H9 (cell line): Measurements from ENCODE around the gene TSPEAR. TPM values are rescaled to one million over a fixed set of nuclear protein-coding genes. Genes with fewer than 3 reads are reported as not detected.

ENCODE experiments used
- DNase-seq: peaks from one replicate; pipeline ENCODE4 v3.0.0-alpha.2; 2017
- H2AFZ ChIP-seq: one replicate; pipeline ENCODE4 v1.6.1; 2013; ENCODE audit warnings: mild to moderate bottlenecking, low read length, control low read depth, moderate library complexity
- H2AK5ac ChIP-seq: 2 replicates; pipeline ENCODE4 v1.6.1; 2013; ENCODE audit warnings: low read length, control low read depth, mixed read lengths; ENCODE audit not compliant: insufficient read length
- H2BK120ac ChIP-seq: one replicate; pipeline ENCODE4 v1.6.1; 2013; ENCODE audit warnings: low read depth, mild to moderate bottlenecking, low read length, control low read depth, inconsistent platforms; ENCODE audit not compliant: poor library complexity, severe bottlenecking
- H2BK12ac ChIP-seq: 2 replicates; pipeline ENCODE4 v1.6.1; 2013; ENCODE audit warnings: low read length, control low read depth, mixed read lengths, low read depth; ENCODE audit not compliant: insufficient read length
- H2BK15ac ChIP-seq: 2 replicates; pipeline ENCODE4 v1.6.1; 2013; ENCODE audit warnings: low read depth, low read length, control low read depth
- H2BK20ac ChIP-seq: one replicate; pipeline ENCODE4 v1.6.1; 2013; ENCODE audit warnings: low read depth, mild to moderate bottlenecking, low read length, control low read depth, inconsistent platforms; ENCODE audit not compliant: poor library complexity, severe bottlenecking
- H2BK5ac ChIP-seq: 2 replicates; pipeline ENCODE4 v1.6.1; 2013; ENCODE audit warnings: low read length, control low read depth, mixed read lengths; ENCODE audit not compliant: insufficient read length
- H3K14ac ChIP-seq: 2 replicates; pipeline ENCODE4 v1.6.1; 2013; ENCODE audit warnings: low read length, control low read depth; ENCODE audit not compliant: insufficient read depth
- H3K18ac ChIP-seq: 2 replicates; pipeline ENCODE4 v1.6.1; 2013; ENCODE audit warnings: low read depth, mild to moderate bottlenecking, mixed read lengths, low read length, control low read depth; ENCODE audit not compliant: insufficient read length
- H3K23ac ChIP-seq: 2 replicates; pipeline ENCODE4 v1.6.1; 2013; ENCODE audit warnings: low read length, control low read depth, mixed read lengths, low read depth; ENCODE audit not compliant: insufficient read length
- H3K23me2 ChIP-seq: 2 replicates; pipeline ENCODE4 v1.6.1; 2013; ENCODE audit warnings: low read depth, mild to moderate bottlenecking, mixed read lengths, low read length, control low read depth; ENCODE audit not compliant: insufficient read length, poor library complexity, severe bottlenecking
- H3K27ac ChIP-seq: 2 replicates; pipeline ENCODE4 v1.5.1; 2013; ENCODE audit warnings: low read length, control low read depth, mixed read lengths, low read depth; ENCODE audit not compliant: insufficient read length
- H3K27me3 ChIP-seq: 2 replicates; pipeline ENCODE4 v1.6.1; 2013; ENCODE audit warnings: low read length, control low read depth, inconsistent platforms; ENCODE audit not compliant: insufficient read depth
- H3K4ac ChIP-seq: 2 replicates; pipeline ENCODE4 v1.6.1; 2013; ENCODE audit warnings: low read depth, mild to moderate bottlenecking, control low read depth, inconsistent platforms, low read length, moderate library complexity
- H3K4me1 ChIP-seq: 2 replicates; pipeline ENCODE4 v1.6.1; 2013; ENCODE audit warnings: low read length, control low read depth, inconsistent platforms; ENCODE audit not compliant: insufficient read depth
- H3K4me2 ChIP-seq: 2 replicates; pipeline ENCODE4 v1.6.1; 2013; ENCODE audit warnings: low read length, control low read depth, mixed read lengths; ENCODE audit not compliant: insufficient read length, insufficient read depth
- H3K56ac ChIP-seq: 2 replicates; pipeline ENCODE4 v1.6.1; 2013; ENCODE audit warnings: low read depth, mild to moderate bottlenecking, mixed read lengths, low read length, control low read depth; ENCODE audit not compliant: insufficient read length
- H3K79me1 ChIP-seq: 2 replicates; pipeline ENCODE4 v1.6.1; 2013; ENCODE audit warnings: low read depth, mild to moderate bottlenecking, moderate library complexity, low read length, control low read depth, inconsistent platforms; ENCODE audit not compliant: insufficient read depth, poor library complexity, severe bottlenecking
- H3K79me2 ChIP-seq: 2 replicates; pipeline ENCODE4 v1.6.1; 2013; ENCODE audit warnings: low read length, control low read depth, inconsistent platforms; ENCODE audit not compliant: insufficient read depth
- H3K9ac ChIP-seq: 2 replicates; pipeline ENCODE4 v1.6.1; 2013; ENCODE audit warnings: low read length, control low read depth, mixed read lengths; ENCODE audit not compliant: insufficient read length; ENCODE audit errors: extremely low read depth
- H3K9me3 ChIP-seq: one replicate; pipeline ENCODE4 v1.6.1; 2013; ENCODE audit warnings: low read depth, low read length, inconsistent platforms; ENCODE audit not compliant: control insufficient read depth
- H3T11ph ChIP-seq: one replicate; pipeline ENCODE4 v1.6.1; 2013; ENCODE audit warnings: mild to moderate bottlenecking, low read length, control low read depth, inconsistent platforms
- H4K20me1 ChIP-seq: one replicate; pipeline ENCODE4 v1.6.1; 2013; ENCODE audit not compliant: control insufficient read depth, insufficient read length, insufficient read depth
- H4K5ac ChIP-seq: 2 replicates; pipeline ENCODE4 v1.6.1; 2013; ENCODE audit warnings: low read depth, mild to moderate bottlenecking, mixed read lengths, low read length, control low read depth; ENCODE audit not compliant: insufficient read length
- H4K8ac ChIP-seq: replicated peaks from 2 replicates; pipeline ENCODE4 v1.6.1; 2013; ENCODE audit warnings: low read length, control low read depth, mixed read lengths, low read depth; ENCODE audit not compliant: insufficient read length
- H4K91ac ChIP-seq: 2 replicates; pipeline ENCODE4 v1.6.1; 2013; ENCODE audit warnings: low read depth, mild to moderate bottlenecking, moderate library complexity, mixed read lengths, low read length, control low read depth; ENCODE audit not compliant: insufficient read length
- H3K27ac Mint-ChIP-seq, 3 experiments: 2 replicates in 2 of 3; 3 replicates in 1 of 3; pipeline ENCODE4 v1.8.0; 2020 to 2021; ENCODE audit warnings: mixed read lengths in 3 of 3, mild to moderate bottlenecking in 1 of 3, moderate library complexity in 1 of 3
- H3K27me3 Mint-ChIP-seq: 2 replicates; pipeline ENCODE4 v1.8.0; 2021; ENCODE audit warnings: low read depth, mild to moderate bottlenecking, moderate library complexity, mixed read lengths
- H3K36me3 Mint-ChIP-seq, 3 experiments: 2 replicates in 2 of 3; 3 replicates in 1 of 3; pipeline ENCODE4 v1.8.0; 2020 to 2021; ENCODE audit warnings: low read depth in 3 of 3, mixed read lengths in 3 of 3; ENCODE audit not compliant: insufficient read depth in 1 of 3
- H3K4me1 Mint-ChIP-seq, 2 experiments: 2 replicates each; pipeline ENCODE4 v1.8.0; 2020; ENCODE audit warnings: mixed read lengths in 2 of 2
- H3K4me3 Mint-ChIP-seq, 2 experiments: 2 replicates in 1 of 2; 3 replicates in 1 of 2; pipeline ENCODE4 v1.8.0; 2020 to 2021; ENCODE audit warnings: mild to moderate bottlenecking in 2 of 2, mixed read lengths in 2 of 2, moderate library complexity in 1 of 2
- H3K9me3 Mint-ChIP-seq, 2 experiments: 2 replicates in 1 of 2; 3 replicates in 1 of 2; pipeline ENCODE4 v1.8.0; 2020; ENCODE audit warnings: mild to moderate bottlenecking in 2 of 2, mixed read lengths in 2 of 2, moderate library complexity in 1 of 2
- WGBS: extraction: QIAGEN DNeasy Blood & Tissue Kit; methylation state at CpG from one replicate; pipeline ENCODE4 v1.1.7; 2013; ENCODE audit warnings: missing lambda C conversion rate, low lambda C conversion rate, mixed read lengths; ENCODE audit not compliant: insufficient read length; ENCODE audit errors: extremely low coverage; 5-methylcytosine and 5-hydroxymethylcytosine counted together
- total RNA-seq: library from RNA; stranded (reverse); gene quantifications from 2 replicates; pipeline ENCODE4 v1.2.1, GENCODE V29; 2021
- TF ChIP-seq, protein P1 (sequence below): fragments of 200-600 bp; sonication (generic); conservative IDR thresholded peaks from 3 replicates; pipeline ENCODE4 v1.8.0; 2021; ENCODE audit warnings: antibody characterized with exemption, mild to moderate bottlenecking

The TSPEAR gene
- total RNA-seq, 1 experiment from 2014 or later = 1.3 TPM

GRCh38 chr21:44742418-44743153, 31.2 kb upstream of the TSPEAR start:
- Mint-ChIP-seq H3K9me3 (peaks cover 14 to 30% of the 10 kb centered on the region in 2 experiments), H3K36me3 (peaks cover 4 to 10% (median 6%) of the 10 kb centered on the region in 3 experiments; a peak in 6 of 7 replicates), H3K4me1 (peaks cover 27 to 32% of the 10 kb centered on the region in 2 experiments), H3K4me3 (no peak overlapping the region), H3K27ac (no peak overlapping the region), H3K27me3 (peaks cover 8% of the 10 kb centered on the region)
- Histone ChIP-seq H3K18ac (no peak overlapping the region), H2BK20ac (no peak overlapping the region), H4K5ac (no peak overlapping the region), H3K4me2 (no peak overlapping the region), H3K27ac (no peak overlapping the region), H2BK15ac (no peak overlapping the region), H3K14ac (no peak overlapping the region), H2BK120ac (no peak overlapping the region), H3T11ph (no peak overlapping the region), H3K27me3 (no peaks in the 10 kb centered on the region), H3K79me1 (no peaks in the 10 kb centered on the region), H4K91ac (no peak overlapping the region), H3K4ac (no peak overlapping the region), H3K79me2 (no peaks in the 10 kb centered on the region), H2BK5ac (no peak overlapping the region), H2AFZ (no peak overlapping the region), H4K20me1 (no peaks in the 10 kb centered on the region), H3K23ac (no peak overlapping the region), H3K9ac (no peak overlapping the region), H4K8ac (no peak overlapping the region), H3K4me1 (no peaks in the 10 kb centered on the region), H2BK12ac (no peak overlapping the region), H2AK5ac (no peak overlapping the region), H3K23me2 (no peaks in the 10 kb centered on the region), H3K56ac (no peak overlapping the region), H3K9me3 (peaks cover 8% of the 10 kb centered on the region)
- no peak for DNase-seq
- TF ChIP-seq, protein P1, sequence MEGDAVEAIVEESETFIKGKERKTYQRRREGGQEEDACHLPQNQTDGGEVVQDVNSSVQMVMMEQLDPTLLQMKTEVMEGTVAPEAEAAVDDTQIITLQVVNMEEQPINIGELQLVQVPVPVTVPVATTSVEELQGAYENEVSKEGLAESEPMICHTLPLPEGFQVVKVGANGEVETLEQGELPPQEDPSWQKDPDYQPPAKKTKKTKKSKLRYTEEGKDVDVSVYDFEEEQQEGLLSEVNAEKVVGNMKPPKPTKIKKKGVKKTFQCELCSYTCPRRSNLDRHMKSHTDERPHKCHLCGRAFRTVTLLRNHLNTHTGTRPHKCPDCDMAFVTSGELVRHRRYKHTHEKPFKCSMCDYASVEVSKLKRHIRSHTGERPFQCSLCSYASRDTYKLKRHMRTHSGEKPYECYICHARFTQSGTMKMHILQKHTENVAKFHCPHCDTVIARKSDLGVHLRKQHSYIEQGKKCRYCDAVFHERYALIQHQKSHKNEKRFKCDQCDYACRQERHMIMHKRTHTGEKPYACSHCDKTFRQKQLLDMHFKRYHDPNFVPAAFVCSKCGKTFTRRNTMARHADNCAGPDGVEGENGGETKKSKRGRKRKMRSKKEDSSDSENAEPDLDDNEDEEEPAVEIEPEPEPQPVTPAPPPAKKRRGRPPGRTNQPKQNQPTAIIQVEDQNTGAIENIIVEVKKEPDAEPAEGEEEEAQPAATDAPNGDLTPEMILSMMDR = peak; percentile 30; the same call in 2 of the 3 replicates
- no CpG with 5 or more reads among the region's 1 CpG for WGBS
